Hepatic stellate cell (primary cell): ENCODE data around the gene OR8G5.
"Not testable (repeated sequence)": the region's sequence is repeated elsewhere in the genome, so short reads cannot be mapped to it uniquely, and the experiment has no call there.

Experiments
- DNase-seq: peaks from one replicate; pipeline ENCODE4 v3.0.0; 2011; ENCODE audit warnings: low spot score

The OR8G5 gene, protein sequence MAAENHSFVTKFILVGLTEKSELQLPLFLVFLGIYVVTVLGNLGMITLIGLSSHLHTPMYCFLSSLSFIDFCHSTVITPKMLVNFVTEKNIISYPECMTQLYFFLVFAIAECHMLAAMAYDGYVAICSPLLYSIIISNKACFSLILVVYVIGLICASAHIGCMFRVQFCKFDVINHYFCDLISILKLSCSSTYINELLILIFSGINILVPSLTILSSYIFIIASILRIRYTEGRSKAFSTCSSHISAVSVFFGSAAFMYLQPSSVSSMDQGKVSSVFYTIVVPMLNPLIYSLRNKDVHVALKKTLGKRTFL

DNA sequence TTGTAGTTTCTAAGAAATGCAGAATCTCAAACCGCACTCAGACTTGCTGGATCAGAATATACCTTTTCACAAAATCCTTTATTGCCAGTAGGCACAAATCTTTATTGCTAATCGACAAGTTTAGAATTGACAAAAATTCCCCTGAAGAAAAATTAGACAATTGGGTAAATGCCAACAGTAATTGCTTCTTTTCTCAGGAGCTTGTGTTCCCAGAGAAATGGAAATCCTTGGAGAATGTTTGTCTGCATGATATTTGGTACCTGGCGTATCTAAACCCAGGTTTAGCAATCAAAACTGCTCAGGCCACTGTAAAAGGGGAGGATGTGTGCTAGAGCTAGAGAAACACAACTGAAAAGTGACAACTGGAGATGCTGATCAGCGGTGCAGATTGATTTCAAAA lies at the start of gene OR8G5:
TSS of gene OR8G5 (plus strand) at position 301 of the 400 bp plus-strand sequence. CDS start 8,556 bp downstream, outside the sequence.
- no peak for DNase-seq

GRCh38 chr11:124207102-124207792 lies 48.9 kb upstream of the OR8G5 start:
- DNase-seq: no peak

- DNase-seq: no peak
Measured at GRCh38 chr11:124209824-124210357, 46.3 kb upstream of the OR8G5 start.

DNA sequence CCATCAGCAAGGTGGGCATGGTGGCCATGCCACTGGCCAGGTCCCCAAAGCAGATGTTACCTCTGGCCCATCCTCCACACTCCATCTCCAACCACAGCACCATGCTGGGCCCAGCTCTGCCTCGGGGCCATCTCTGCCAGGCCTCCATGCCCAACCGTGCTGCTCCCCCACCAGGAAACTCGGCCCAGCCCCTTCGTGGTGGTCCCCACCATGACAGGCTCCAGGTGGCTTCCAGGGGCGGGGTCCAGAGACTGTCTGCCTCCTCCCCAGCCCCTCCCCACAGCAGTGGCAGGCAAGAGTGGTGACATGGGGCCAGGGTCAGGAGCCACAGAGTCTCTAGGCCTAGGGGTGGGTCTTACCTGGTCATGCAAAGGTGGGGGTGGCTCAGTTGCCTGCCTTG lies 45.8 kb upstream of the OR8G5 start:
- DNase-seq: no peak

DNA sequence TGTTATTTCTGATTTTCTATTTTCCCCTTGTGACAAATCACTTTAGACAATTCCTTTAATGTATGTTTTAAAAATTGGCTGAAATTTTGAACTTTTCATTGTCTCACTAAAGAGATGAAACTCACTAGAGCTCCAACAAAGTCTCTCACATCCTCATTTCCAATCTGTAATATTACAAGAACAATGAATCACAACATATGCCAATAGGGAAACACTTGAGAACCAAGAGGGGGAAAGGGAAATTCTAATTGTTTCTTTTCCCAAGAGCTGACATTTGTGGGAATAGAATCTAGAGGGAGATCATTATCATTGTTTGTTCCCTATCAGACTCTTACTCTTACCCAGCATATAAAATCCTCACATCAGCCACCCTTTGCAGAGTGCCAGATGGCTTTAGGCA lies 44.9 kb upstream of the OR8G5 start:
- no peak for DNase-seq

GRCh38 chr11:124214027-124214426 lies 42.1 kb upstream of the OR8G5 start:
- no peak for DNase-seq

GRCh38 chr11:124219126-124219525 lies 37.0 kb upstream of the OR8G5 start:
- no peak for DNase-seq

GRCh38 chr11:124222407-124222806 lies 33.8 kb upstream of the OR8G5 start:
- no peak for DNase-seq

DNA sequence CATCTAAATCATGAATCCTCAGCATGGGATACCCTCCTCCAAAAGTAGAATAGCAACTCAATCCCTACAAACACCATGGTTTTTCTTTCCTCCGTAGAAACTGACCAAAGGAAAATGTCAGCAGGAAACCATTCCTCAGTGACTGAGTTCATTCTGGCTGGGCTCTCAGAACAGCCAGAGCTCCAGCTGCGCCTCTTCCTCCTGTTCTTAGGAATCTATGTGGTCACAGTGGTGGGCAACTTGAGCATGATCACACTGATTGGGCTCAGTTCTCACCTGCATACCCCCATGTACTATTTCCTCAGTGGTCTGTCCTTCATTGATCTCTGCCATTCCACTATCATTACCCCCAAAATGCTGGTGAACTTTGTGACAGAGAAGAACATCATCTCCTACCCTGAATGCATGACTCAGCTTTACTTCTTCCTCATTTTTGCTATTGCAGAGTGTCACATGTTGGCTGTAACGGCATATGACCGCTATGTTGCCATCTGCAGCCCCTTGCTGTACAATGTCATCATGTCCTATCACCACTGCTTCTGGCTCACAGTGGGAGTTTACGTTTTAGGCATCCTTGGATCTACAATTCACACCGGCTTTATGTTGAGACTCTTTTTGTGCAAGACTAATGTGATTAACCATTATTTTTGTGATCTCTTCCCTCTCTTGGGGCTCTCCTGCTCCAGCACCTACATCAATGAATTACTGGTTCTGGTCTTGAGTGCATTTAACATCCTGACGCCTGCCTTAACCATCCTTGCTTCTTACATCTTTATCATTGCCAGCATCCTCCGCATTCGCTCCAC lies 31.4 kb upstream of the OR8G5 start:
- DNase-seq: not testable (repeated sequence)

GRCh38 chr11:124225471-124225870 lies 30.7 kb upstream of the OR8G5 start:
- DNase-seq: no peak

DNA sequence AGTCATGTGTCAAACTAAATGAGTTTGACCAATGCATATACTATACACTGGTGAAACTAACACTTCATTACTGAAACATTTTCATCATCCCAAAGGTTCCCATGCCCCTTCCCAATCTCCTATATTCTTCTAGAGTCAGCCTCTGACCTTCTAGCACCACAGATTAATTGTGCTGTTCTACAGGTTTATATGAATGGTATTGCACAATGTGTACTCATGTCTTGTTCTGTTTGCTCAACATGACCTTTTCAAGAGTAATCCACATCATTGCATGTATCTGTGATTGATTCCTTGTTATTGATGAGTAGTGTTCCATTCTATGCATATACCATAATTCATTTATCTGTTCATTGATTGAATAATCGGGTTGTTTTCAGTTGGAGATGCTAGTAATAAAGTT lies 22.8 kb upstream of the OR8G5 start:
- no peak for DNase-seq

- DNase-seq: no peak
Measured at GRCh38 chr11:124238512-124238911, 17.7 kb upstream of the OR8G5 start.

GRCh38 chr11:124240621-124241397 lies 15.4 kb upstream of the OR8G5 start, which contains the start of gene OR8G1:
Gene OR8G1, plus strand, starts transcription at chr11:124241095. Its CDS starts 8,581 bp downstream, at chr11:124249676.
- DNase-seq: no peak

GRCh38 chr11:124249869-124250268 lies 6.3 kb upstream of the OR8G5 start:
- DNase-seq: not testable (repeated sequence)

- not testable (repeated sequence) for DNase-seq
Measured at GRCh38 chr11:124265041-124265440, 8.9 kb downstream of the OR8G5 start.

- not testable (repeated sequence) for DNase-seq
Measured at GRCh38 chr11:124270886-124271285, 14.7 kb downstream of the OR8G5 start.

DNA sequence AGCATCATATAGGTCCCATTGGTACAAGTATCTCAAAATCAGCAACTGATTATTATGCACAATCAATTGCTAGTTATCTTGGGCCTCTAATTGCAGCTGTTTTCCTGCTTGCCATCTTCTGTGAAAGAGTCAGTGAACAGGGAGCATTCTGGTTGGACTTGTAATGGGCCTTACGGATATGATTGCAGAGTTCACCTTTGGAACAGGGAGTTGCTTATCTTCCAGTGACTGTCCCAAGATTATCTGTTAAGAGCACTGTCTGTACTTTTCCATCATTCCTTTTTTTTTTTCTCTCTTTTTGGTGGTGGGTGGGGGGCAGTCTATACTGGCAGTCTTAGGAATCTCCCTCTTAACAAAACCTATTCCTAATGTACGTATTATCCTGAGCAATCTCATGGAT lies 17.8 kb downstream of the OR8G5 start:
- no peak for DNase-seq

DNA sequence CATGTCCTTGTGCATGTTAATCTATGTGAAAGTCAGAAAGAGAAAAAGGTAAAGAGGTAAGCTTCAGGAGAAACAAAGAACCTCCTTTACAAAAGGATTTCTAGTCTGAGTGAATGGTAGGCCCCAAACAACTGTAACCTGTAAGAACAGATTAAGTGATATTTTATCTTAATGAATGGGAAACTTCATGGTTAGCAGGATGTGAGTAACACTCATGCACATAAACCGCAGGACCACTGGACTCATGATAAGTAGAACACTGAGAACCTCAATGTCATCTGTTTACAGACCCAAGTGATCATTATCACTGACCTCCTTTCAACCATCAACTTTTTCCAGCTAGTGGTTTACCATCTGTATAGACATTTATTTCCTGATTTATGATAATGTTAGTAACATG lies 19.9 kb downstream of the OR8G5 start:
- DNase-seq: no peak

- DNase-seq: no peak
Measured at GRCh38 chr11:124277207-124277606, 21.0 kb downstream of the OR8G5 start.

DNA sequence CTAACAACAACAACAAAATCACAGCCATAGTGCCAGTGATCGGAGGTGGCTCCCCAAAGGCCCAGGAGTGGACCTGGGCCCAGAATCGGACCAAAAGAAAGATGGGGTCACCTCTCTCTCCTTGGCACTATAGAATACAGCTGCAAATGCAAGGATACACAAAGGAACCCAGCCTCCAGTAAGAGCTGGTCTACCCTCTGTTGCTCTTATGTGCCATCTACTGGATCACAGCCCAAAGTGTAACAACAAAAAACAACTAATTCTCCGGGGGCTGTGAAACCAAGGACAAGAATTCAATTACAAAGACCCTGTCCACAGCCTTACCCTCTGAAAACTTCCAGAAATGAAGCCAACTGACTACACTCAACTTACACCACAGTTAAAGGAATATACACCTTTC lies 21.6 kb downstream of the OR8G5 start:
- no peak for DNase-seq

DNA sequence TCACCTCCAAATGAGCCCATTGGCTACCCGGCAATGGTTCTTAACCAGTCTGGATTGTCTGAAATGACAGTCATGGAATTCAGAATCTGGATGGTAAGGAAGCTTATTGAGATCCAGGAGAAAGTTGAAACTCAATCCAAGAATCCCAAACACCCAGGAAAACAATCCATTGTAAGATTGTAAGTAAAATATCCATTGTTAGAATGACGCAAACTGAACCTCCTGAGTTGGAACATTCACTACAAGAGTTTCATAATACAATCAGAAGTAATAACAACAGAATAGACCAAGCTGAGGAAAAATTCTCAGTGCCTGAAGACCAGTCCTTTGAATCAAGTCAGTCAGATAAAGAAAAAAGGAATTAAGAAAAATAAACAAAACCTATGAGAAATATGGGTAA lies 22.1 kb downstream of the OR8G5 start:
- DNase-seq: no peak
